Endothelial cell of umbilical vein (primary cell): ENCODE measurements around the gene SUGCT. TPM values are rescaled to one million over a fixed set of nuclear protein-coding genes. Genes with fewer than 3 reads are reported as not detected.

Source experiments
- BruUV-seq: library from RNA; stranded (reverse); fragments of 400-500 nt; replicated peaks from 2 replicates; lab custom pipeline; 2021; lab: Mats Ljungman, UMichigan
- CTCF ChIA-PET: fragments of 300-600, 350-600 bp; sonication (Branson Sonifier 250); formaldehyde crosslinking; loops from one replicate; lab custom pipeline; 2021; ENCODE audit warnings: antibody characterized with exemption, inconsistent platforms; lab: Charles Lee
- POLR2A ChIA-PET: fragments of 300-600, 350-600 bp; sonication (Branson Sonifier 250); formaldehyde crosslinking; loops from one replicate; lab custom pipeline; 2021; ENCODE audit warnings: antibody characterized with exemption, inconsistent platforms; lab: Charles Lee
- DNase-seq: peaks from one replicate; pipeline ENCODE4 v3.0.0-alpha.2; 2011; ENCODE audit warnings: low read depth, low spot score
- FAIRE-seq: peaks from 2 replicates; lab custom pipeline; 2011; peaks lifted over from hg19 to GRCh38; lab: Jason Lieb, UNC
- H2AFZ ChIP-seq: 2 replicates; pipeline ENCODE4 v1.6.0; 2012; ENCODE audit warnings: low read depth, low read length, control low read depth, inconsistent platforms
- H3K27ac ChIP-seq: 2 replicates; pipeline ENCODE4 v1.5.1; 2011; ENCODE audit warnings: low read depth, mild to moderate bottlenecking, control low read depth, low read length, moderate library complexity; ENCODE audit not compliant: insufficient read depth
- H3K27me3 ChIP-seq, 2 experiments: 2 replicates each; pipeline versions ENCODE4 v1.6.0 to v1.6.1; 2011; ENCODE audit warnings: low read length in 2 of 2, mixed read lengths in 1 of 2; ENCODE audit not compliant: control insufficient read depth in 2 of 2, insufficient read depth in 2 of 2
- H3K36me3 ChIP-seq, 2 experiments: 2 replicates in 1 of 2; 3 replicates in 1 of 2; pipeline ENCODE4 v1.5.1; 2011; ENCODE audit warnings: low read length in 2 of 2, mild to moderate bottlenecking in 1 of 2, moderate library complexity in 1 of 2; ENCODE audit not compliant: control insufficient read depth in 2 of 2, insufficient read depth in 2 of 2; ENCODE audit errors: extremely low read depth in 1 of 2
- H3K4me1 ChIP-seq: 3 replicates; pipeline ENCODE4 v1.5.1; 2011; ENCODE audit warnings: mild to moderate bottlenecking, low read length; ENCODE audit not compliant: control insufficient read depth, insufficient read depth; ENCODE audit errors: extremely low read depth
- H3K4me2 ChIP-seq: 2 replicates; pipeline ENCODE4 v1.6.1; 2011; ENCODE audit warnings: low read length, control low read depth, mixed read lengths; ENCODE audit not compliant: insufficient read depth
- H3K4me3 ChIP-seq, 3 experiments: fragments of 200-600 bp in 1 of 3; sonication (generic), shearing (Covaris generic) in 1 of 3; replicated peaks in 1 of 3; 2 replicates each; pipeline ENCODE4 v1.5.1; 2011 to 2016; ENCODE audit warnings: control low read depth in 3 of 3, low read length in 3 of 3, mild to moderate bottlenecking in 2 of 3, inconsistent platforms in 1 of 3, low read depth in 1 of 3, moderate library complexity in 1 of 3; ENCODE audit not compliant: insufficient read depth in 1 of 3
- H3K79me2 ChIP-seq: 2 replicates; pipeline ENCODE4 v1.6.0; 2012; ENCODE audit warnings: low read length, inconsistent platforms; ENCODE audit not compliant: control insufficient read depth, insufficient read depth
- H3K9ac ChIP-seq: replicated peaks from 2 replicates; pipeline ENCODE3; 2011; ENCODE audit warnings: low read length, control low read depth; ENCODE audit not compliant: insufficient read depth; ENCODE audit errors: extremely low read depth
- H3K9me1 ChIP-seq: replicated peaks from 3 replicates; pipeline ENCODE4 v1.6.0; 2011; ENCODE audit warnings: mild to moderate bottlenecking, low read length; ENCODE audit not compliant: control insufficient read depth, insufficient read depth; ENCODE audit errors: extremely low read depth
- H3K9me3 ChIP-seq: replicated peaks from 2 replicates; pipeline ENCODE4 v1.5.1; 2012; ENCODE audit warnings: low read length, inconsistent platforms; ENCODE audit not compliant: control insufficient read depth, insufficient read depth
- H4K20me1 ChIP-seq: replicated peaks from 2 replicates; pipeline ENCODE3; 2011; ENCODE audit warnings: mild to moderate bottlenecking, low read length; ENCODE audit not compliant: control insufficient read depth, insufficient read depth; ENCODE audit errors: extremely low read depth
- CTCF ChIP-seq, 2 donors: IDR thresholded peaks; 1 replicate in 1 of 2; 2 replicates in 1 of 2; pipeline ENCODE4 v1.5.1; 2011; ENCODE audit warnings: low read length in 2 of 2, mild to moderate bottlenecking in 2 of 2, moderate library complexity in 2 of 2, control low read depth in 1 of 2, inconsistent platforms in 1 of 2, low read depth in 1 of 2; ENCODE audit not compliant: insufficient read depth in 1 of 2; ENCODE audit errors: extremely low read depth in 1 of 2
- EZH2 ChIP-seq: IDR thresholded peaks from 2 replicates; pipeline ENCODE4 v1.6.1; 2012; ENCODE audit warnings: borderline replicate concordance, low read depth, mild to moderate bottlenecking, moderate library complexity, low read length, inconsistent platforms; ENCODE audit not compliant: severe bottlenecking
- FOS ChIP-seq: IDR thresholded peaks from 2 replicates; pipeline ENCODE4 v1.6.1; 2011; ENCODE audit warnings: mild to moderate bottlenecking, low read length, moderate library complexity, borderline replicate concordance; ENCODE audit not compliant: insufficient read depth
- GATA2 ChIP-seq: IDR thresholded peaks from 2 replicates; pipeline ENCODE4 v1.7.0; 2011; ENCODE audit warnings: low read depth, mild to moderate bottlenecking, moderate library complexity, mixed read lengths, low read length; ENCODE audit not compliant: insufficient read length, insufficient read depth
- JUN ChIP-seq: IDR thresholded peaks from 2 replicates; pipeline ENCODE4 v1.6.1; 2011; ENCODE audit warnings: borderline replicate concordance, low read depth; ENCODE audit not compliant: insufficient read length, insufficient read depth
- MAX ChIP-seq: IDR thresholded peaks from 2 replicates; pipeline ENCODE4 v1.6.1; 2011; ENCODE audit not compliant: insufficient read depth, insufficient read length
- MYC ChIP-seq: IDR thresholded peaks from one replicate; pipeline ENCODE4 v1.6.1; 2011; ENCODE audit warnings: mild to moderate bottlenecking, low read depth, low read length
- POLR2A ChIP-seq: IDR thresholded peaks from 2 replicates; pipeline ENCODE4 v1.6.1; 2012; ENCODE audit warnings: low read depth, mild to moderate bottlenecking, control low read depth, low read length
- POLR2AphosphoS5 ChIP-seq: IDR thresholded peaks from 2 replicates; pipeline ENCODE4 v1.6.1; 2012; ENCODE audit warnings: low read depth, mild to moderate bottlenecking, control low read depth, low read length, moderate library complexity; ENCODE audit not compliant: insufficient read depth
- dilution Hi-C: fragments of 300-500 bp; cut with MboI; formaldehyde crosslinking; loops from one replicate; pipeline ENCODE4 v1.15.0; 2019; ENCODE audit warnings: low sequenced_read_pairs; ENCODE audit not compliant: extremely low pct_ligation_motif_present
- intact Hi-C: fragments of 100-400 bp; cut with micrococcal nuclease; formaldehyde crosslinking; loops from one replicate; pipeline ENCODE4 v1.10.0; 2022
- polyA plus RNA-seq, 4 experiments: library from polyadenylated mRNA; depleted of rRNA in 3 of 4; stranded (reverse) in 3 of 4; unstranded in 1 of 4; fragments of >200 nt; gene quantifications; 2 replicates each; pipeline versions ENCODE4 v1.2.1 to v1.2.3, GENCODE V29; 2011 to 2012; ENCODE audit warnings: missing spikeins in 1 of 4
- total RNA-seq: library from RNA; stranded (reverse); gene quantifications from 2 replicates; pipeline ENCODE4 v1.2.3, GENCODE V29; 2021

The SUGCT gene
- total and polyA plus RNA-seq, 2 donors (not counting 3 experiments of a cell fraction or from before 2014, with no cell fraction given), result 1.2 to 1.4 TPM

- Histone ChIP-seq H3K9ac (no peak overlapping the region), H3K9me1 (no peaks in the 10 kb centered on the region), H4K20me1 (no peaks in the 10 kb centered on the region), H3K4me1 (no peaks in the 10 kb centered on the region), H3K4me2 (no peak overlapping the region), H3K27ac (no peak overlapping the region), H3K9me3 (no peaks in the 10 kb centered on the region), H3K79me2 (no peaks in the 10 kb centered on the region), H2AFZ (no peak overlapping the region), H3K36me3 (no peaks in the 10 kb centered on the region), H3K27me3 (no peaks in the 10 kb centered on the region), H3K4me3 (no peak overlapping the region)
- TF ChIP-seq MAX, result no peak
- intact Hi-C loops (no loop called here), dilution Hi-C loops (no loop called here)
- no peak for FAIRE-seq
- BruUV-seq, result no TSS peak
- ChIA-PET POLR2A (no interaction called here), CTCF (no interaction called here)
- DNase-seq, result no peak
These were observed 401.6 kb downstream of the SUGCT start for GRCh38 chr7:40536421-40536820.

- H3K4me1 ChIP-seq, result no peaks in the 10 kb centered on the region
- H3K27me3 ChIP-seq, result no peaks in the 10 kb centered on the region
- no peak overlapping the region for H3K27ac ChIP-seq
- no peak overlapping the region for H2AFZ ChIP-seq
- dilution Hi-C loops (no loop called here), intact Hi-C loops (no loop called here)
- ChIA-PET CTCF (no interaction called here), POLR2A (no interaction called here)
- H3K79me2 ChIP-seq, result no peaks in the 10 kb centered on the region
- H3K4me2 ChIP-seq, result no peak overlapping the region
- H3K9me1 ChIP-seq, result no peaks in the 10 kb centered on the region
- FAIRE-seq (no peak), DNase-seq (no peak)
- no peaks in the 10 kb centered on the region for H4K20me1 ChIP-seq
- H3K9me3 ChIP-seq, result no peaks in the 10 kb centered on the region
- H3K9ac ChIP-seq, result no peak overlapping the region
- no TSS peak for BruUV-seq
- TF ChIP-seq CTCF (IDR thresholded peaks at IDR 0.05; ENCODE audit: extremely low read depth in 1 of 2, insufficient read depth in 1 of 2, low read depth in 1 of 2, low read length in 2 of 2) (no peak), POLR2AphosphoS5 (no peak), MYC (no peak), MAX (no peak), EZH2 (no peak), POLR2A (no peak), GATA2 (no peak), FOS (no peak), JUN (no peak)
- no peaks in the 10 kb centered on the region for H3K36me3 ChIP-seq
- no peak overlapping the region for H3K4me3 ChIP-seq
These were observed 403.5 kb downstream of the SUGCT start for GRCh38 chr7:40538281-40538680.
